ENCODE data around the gene NKAIN1. TPM values are rescaled to one million over a fixed set of nuclear protein-coding genes. Genes with fewer than 3 reads are reported as not detected.

Gene NKAIN1
- total RNA-seq, 1 experiment from 2014 or later, result 1.1 TPM

DNA sequence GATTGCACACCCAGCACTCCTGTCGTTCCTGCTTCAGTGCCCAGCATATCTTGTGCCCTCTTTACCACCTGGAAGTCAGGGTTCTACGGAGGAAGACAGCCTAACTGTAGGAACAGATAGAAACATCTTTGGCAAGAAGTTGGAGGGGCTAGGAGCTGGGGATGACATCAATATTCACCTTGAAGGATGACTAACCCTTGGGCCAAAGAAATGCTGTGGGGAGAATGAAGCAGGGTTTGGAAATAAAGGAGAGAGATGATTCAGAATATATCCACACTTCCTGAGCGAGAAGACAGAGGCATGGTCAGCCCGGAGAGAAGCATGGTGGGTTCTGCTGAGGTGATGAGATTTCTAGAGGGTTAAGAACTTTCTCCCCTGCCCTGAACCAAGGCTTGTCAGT, 4.6 kb upstream of the NKAIN1 start:
- H3K27me3 ChIP-seq (ENCODE audit: insufficient read depth, low read length), result no peaks in the 10 kb centered on the region
- H4K20me1 ChIP-seq (ENCODE audit: insufficient read depth), result no peaks in the 10 kb centered on the region
- TF ChIP-seq, protein P1, sequence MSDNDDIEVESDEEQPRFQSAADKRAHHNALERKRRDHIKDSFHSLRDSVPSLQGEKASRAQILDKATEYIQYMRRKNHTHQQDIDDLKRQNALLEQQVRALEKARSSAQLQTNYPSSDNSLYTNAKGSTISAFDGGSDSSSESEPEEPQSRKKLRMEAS (IDR thresholded peaks at IDR 0.05), result no peak
- no peak for TF ChIP-seq POLR2A (IDR thresholded peaks at IDR 0.05; ENCODE audit: borderline replicate concordance, extremely low read depth, insufficient read depth, insufficient read length)
- TF ChIP-seq YY1 (IDR thresholded peaks at IDR 0.05; ENCODE audit: extremely low read depth, insufficient replicate concordance, low read depth, low read length), result no peak
- TF ChIP-seq SP1 (IDR thresholded peaks at IDR 0.05; ENCODE audit: low read depth), result no peak
- TF ChIP-seq TCF7L2 (IDR thresholded peaks at IDR 0.05; ENCODE audit: borderline replicate concordance, extremely low read depth, insufficient read depth, insufficient read length), result no peak
- no peak for TF ChIP-seq EZH2phosphoT487 (IDR thresholded peaks at IDR 0.05; ENCODE audit: borderline replicate concordance)
- TF ChIP-seq EZH2 (IDR thresholded peaks at IDR 0.05), result no peak
- no peak for TF ChIP-seq POLR2AphosphoS5 (IDR thresholded peaks at IDR 0.05; ENCODE audit: low read depth, low read length)
- TF ChIP-seq, protein P2, sequence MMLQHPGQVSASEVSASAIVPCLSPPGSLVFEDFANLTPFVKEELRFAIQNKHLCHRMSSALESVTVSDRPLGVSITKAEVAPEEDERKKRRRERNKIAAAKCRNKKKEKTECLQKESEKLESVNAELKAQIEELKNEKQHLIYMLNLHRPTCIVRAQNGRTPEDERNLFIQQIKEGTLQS (IDR thresholded peaks at IDR 0.05), result no peak
- no peak for TF ChIP-seq CBX3 (IDR thresholded peaks at IDR 0.05; ENCODE audit: low read depth)
- no peak for TF ChIP-seq CEBPB (IDR thresholded peaks at IDR 0.05; ENCODE audit: low read depth)
- TF ChIP-seq, protein P3, sequence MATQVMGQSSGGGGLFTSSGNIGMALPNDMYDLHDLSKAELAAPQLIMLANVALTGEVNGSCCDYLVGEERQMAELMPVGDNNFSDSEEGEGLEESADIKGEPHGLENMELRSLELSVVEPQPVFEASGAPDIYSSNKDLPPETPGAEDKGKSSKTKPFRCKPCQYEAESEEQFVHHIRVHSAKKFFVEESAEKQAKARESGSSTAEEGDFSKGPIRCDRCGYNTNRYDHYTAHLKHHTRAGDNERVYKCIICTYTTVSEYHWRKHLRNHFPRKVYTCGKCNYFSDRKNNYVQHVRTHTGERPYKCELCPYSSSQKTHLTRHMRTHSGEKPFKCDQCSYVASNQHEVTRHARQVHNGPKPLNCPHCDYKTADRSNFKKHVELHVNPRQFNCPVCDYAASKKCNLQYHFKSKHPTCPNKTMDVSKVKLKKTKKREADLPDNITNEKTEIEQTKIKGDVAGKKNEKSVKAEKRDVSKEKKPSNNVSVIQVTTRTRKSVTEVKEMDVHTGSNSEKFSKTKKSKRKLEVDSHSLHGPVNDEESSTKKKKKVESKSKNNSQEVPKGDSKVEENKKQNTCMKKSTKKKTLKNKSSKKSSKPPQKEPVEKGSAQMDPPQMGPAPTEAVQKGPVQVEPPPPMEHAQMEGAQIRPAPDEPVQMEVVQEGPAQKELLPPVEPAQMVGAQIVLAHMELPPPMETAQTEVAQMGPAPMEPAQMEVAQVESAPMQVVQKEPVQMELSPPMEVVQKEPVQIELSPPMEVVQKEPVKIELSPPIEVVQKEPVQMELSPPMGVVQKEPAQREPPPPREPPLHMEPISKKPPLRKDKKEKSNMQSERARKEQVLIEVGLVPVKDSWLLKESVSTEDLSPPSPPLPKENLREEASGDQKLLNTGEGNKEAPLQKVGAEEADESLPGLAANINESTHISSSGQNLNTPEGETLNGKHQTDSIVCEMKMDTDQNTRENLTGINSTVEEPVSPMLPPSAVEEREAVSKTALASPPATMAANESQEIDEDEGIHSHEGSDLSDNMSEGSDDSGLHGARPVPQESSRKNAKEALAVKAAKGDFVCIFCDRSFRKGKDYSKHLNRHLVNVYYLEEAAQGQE (IDR thresholded peaks at IDR 0.05; ENCODE audit: low read depth), result no peak
- no peak for TF ChIP-seq SRF (IDR thresholded peaks at IDR 0.05; ENCODE audit: low read depth)
- no peak for TF ChIP-seq SIN3A (IDR thresholded peaks at IDR 0.05; ENCODE audit: low read depth)
- intact Hi-C loops (cut with micrococcal nuclease), result no loop called here
- no peak overlapping the region for H3K4me3 ChIP-seq (replicated peaks in 1 of 2; ENCODE audit: low read depth in 1 of 2, low read length in 2 of 2)
- ChIA-PET CTCF (no interaction called here), POLR2A (no interaction called here), RAD21 (ENCODE audit: low non-redundant PET in 1 of 2, low total read pairs in 2 of 2, uncharacterized antibody in 2 of 2, unreplicated experiment in 2 of 2) (no interaction called here)
- H3K9me3 ChIP-seq (ENCODE audit: control insufficient read depth in 1 of 2, insufficient read depth in 1 of 2, low read depth in 1 of 2, low read length in 2 of 2), result no peaks in the 10 kb centered on the region
- peaks cover 0 to 5% of the 10 kb centered on the region in 2 experiments; a peak in 1 of 4 replicates for H3K4me1 ChIP-seq (ENCODE audit: control insufficient read depth in 1 of 2, insufficient read depth in 2 of 2, low read length in 2 of 2)
- DNase-seq (ENCODE audit: low read depth, low spot score), result no peak
- BruUV-seq (replicated peaks), result no TSS peak
- H3K9me2 ChIP-seq (ENCODE audit: insufficient read depth), result no peaks in the 10 kb centered on the region
- no peaks in the 10 kb centered on the region; a peak in 1 of 4 replicates for H3K36me3 ChIP-seq (ENCODE audit: control insufficient read depth in 1 of 2, insufficient read depth in 2 of 2, low read length in 2 of 2)
- H2AFZ ChIP-seq (ENCODE audit: low read depth, low read length, poor library complexity, severe bottlenecking), result no peak overlapping the region
- H3K79me2 ChIP-seq (ENCODE audit: insufficient read depth, low read length), result no peaks in the 10 kb centered on the region
- ATAC-seq, result no peak
- H3K27ac ChIP-seq (ENCODE audit: low read depth, low read length), result no peak overlapping the region
- H3K4me2 ChIP-seq (ENCODE audit: low read length), result no peak overlapping the region
- no peak overlapping the region; the same call in 1 of the 2 replicates for H3K9ac ChIP-seq (ENCODE audit: low read length)
